ENCODE measurements around the gene PLA2G2F.
"Not testable (repeated sequence)": the region's sequence is repeated elsewhere in the genome, so short reads cannot be mapped to it uniquely, and the experiment has no call there.

The PLA2G2F gene

GRCh38 chr1:20120796-20121195, 18.3 kb upstream of the PLA2G2F start:
- no peak overlapping the region for H3K4me3 ChIP-seq (replicated peaks; ENCODE audit: low read depth, low read length)
- TF ChIP-seq, protein P1, sequence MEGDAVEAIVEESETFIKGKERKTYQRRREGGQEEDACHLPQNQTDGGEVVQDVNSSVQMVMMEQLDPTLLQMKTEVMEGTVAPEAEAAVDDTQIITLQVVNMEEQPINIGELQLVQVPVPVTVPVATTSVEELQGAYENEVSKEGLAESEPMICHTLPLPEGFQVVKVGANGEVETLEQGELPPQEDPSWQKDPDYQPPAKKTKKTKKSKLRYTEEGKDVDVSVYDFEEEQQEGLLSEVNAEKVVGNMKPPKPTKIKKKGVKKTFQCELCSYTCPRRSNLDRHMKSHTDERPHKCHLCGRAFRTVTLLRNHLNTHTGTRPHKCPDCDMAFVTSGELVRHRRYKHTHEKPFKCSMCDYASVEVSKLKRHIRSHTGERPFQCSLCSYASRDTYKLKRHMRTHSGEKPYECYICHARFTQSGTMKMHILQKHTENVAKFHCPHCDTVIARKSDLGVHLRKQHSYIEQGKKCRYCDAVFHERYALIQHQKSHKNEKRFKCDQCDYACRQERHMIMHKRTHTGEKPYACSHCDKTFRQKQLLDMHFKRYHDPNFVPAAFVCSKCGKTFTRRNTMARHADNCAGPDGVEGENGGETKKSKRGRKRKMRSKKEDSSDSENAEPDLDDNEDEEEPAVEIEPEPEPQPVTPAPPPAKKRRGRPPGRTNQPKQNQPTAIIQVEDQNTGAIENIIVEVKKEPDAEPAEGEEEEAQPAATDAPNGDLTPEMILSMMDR (IDR thresholded peaks at IDR 0.05; ENCODE audit: low read depth, low read length, missing control alignments), result no peak
- no peak for DNase-seq (ENCODE audit: extremely low read depth, low read depth)

DNA sequence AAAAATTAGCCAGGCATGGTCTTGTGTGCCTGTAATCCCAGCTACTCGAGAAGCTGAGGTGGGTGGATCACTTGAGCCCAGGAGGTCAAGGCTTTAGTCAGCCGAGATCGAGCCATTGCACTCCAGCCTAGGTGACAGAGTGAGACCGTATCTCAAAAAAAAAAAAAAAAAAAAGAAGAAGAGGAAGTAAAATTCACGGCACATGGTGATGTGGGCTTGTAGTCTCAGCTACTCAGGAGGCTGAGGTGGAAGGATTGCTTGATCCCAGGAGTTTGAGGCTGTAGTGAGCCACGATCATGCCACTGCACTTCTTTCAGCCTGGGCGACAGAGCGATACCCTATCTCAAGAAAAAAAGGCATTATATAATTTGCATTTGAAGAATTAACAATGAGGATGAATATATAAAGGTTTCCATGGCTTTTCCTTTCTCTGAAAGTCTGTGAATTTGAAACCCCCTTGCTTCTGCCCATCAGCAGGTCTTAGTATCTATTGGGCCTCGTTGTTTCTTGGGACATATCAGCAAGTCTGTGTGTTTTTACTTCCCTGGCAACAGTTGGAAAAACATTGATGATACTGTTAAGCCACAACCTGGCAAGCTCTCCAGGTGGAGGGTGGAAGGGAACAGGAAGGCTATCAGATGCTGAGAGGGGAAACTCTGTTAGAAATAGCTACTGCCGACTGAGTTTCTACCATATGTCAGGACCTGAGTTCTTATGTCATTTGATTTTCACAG, 15.2 kb upstream of the PLA2G2F start:
- TF ChIP-seq, protein P1 (IDR thresholded peaks at IDR 0.05; ENCODE audit: low read depth, low read length, missing control alignments), result no peak
- no peak for DNase-seq (ENCODE audit: extremely low read depth, low read depth)
- H3K4me3 ChIP-seq (replicated peaks; ENCODE audit: low read depth, low read length), result no peak overlapping the region

DNA sequence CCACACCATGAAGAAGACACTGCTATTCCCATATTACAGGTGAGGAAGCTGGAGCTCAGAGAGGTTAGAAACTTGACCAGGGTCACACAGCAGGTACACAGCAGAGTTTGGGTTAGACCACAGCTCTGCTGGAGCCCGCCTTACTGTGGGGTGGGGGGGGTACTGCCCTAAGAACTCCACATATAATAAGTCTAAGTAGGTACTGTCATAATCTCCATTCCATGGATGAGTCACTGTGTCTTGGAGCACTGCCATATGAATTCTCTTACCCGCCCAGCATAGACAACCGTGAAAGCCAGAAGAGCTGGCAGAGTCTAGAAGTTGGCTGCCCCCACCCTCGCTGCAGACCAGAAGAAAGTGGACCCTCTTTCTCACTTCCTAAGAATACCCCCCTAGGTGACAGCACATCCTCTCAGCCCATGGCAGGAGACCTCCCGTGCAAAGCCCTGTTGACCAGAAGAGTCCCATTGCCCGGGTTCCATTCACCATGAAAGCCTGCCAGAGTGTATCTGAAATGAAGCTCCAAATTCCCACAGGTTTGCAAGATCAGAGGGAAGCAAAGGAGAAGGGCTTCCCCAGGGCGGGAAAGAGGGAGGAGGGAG, 14.6 kb upstream of the PLA2G2F start:
- DNase-seq (ENCODE audit: extremely low read depth, low read depth), result peak; percentile 40
- H3K4me3 ChIP-seq (replicated peaks; ENCODE audit: low read depth, low read length), result no peak overlapping the region
- TF ChIP-seq, protein P1 (IDR thresholded peaks at IDR 0.05; ENCODE audit: low read depth, low read length, missing control alignments), result no peak

DNA sequence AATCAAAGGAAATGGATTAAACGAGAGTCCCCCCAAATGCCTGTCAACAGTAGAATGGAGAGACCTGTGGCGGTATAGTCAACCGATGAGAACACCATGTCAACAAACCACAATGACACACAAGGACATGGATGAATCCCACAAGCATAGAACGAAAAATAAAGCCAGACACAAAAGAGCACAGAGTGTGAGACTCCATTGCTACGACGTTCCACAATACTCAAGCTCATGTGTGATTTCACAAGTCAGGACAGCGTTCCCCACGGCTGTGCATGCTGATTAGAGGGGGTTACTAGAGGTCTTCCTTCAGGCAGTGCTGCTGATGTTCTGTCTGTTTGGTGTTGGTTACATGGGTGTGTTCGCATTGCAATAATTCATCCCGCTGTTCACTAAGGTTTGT, 14.0 kb upstream of the PLA2G2F start:
- TF ChIP-seq, protein P1 (IDR thresholded peaks at IDR 0.05; ENCODE audit: low read depth, low read length, missing control alignments), result no peak
- H3K4me3 ChIP-seq (replicated peaks; ENCODE audit: low read depth, low read length), result no peak overlapping the region
- DNase-seq (ENCODE audit: extremely low read depth, low read depth), result no peak

DNA sequence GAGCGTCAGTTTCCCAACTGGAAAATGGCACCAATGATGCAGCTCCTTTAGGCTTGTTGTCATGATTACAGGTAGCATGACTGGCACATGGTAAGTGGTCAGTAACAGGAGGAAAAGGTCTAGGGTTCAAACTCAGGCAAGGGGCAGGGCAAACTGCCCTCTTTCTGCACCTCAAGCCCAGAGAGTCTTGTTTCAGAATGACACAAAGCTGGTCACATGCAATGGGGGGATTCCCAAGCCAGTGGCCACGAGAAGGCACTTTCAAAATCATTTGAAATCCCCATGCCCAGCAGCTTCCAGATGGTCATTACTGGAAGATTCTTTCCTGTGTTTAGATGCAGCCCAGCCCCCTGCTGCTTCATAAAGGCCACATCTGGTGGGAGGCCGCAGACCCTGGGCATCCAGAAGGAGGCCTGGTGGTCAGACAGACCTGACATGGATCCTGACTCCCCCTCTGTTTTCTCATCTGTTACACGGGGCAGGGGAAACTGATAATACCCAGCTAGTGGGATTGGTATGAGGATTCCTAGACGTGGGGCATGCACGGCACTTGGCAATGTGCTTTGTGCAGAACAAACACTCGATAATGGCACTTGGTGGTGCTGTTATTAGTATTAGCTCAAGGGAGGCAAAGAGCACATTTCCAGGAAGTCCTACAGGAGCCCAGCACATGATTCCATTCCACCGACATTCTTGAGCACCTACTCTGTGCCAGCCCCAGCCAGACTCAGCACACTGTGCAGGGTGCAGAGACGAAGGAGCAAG, 12.9 kb upstream of the PLA2G2F start:
- TF ChIP-seq, protein P1 (IDR thresholded peaks at IDR 0.05; ENCODE audit: low read depth, low read length, missing control alignments), result no peak
- no peak overlapping the region for H3K4me3 ChIP-seq (replicated peaks; ENCODE audit: low read depth, low read length)
- no peak for DNase-seq (ENCODE audit: extremely low read depth, low read depth)

DNA sequence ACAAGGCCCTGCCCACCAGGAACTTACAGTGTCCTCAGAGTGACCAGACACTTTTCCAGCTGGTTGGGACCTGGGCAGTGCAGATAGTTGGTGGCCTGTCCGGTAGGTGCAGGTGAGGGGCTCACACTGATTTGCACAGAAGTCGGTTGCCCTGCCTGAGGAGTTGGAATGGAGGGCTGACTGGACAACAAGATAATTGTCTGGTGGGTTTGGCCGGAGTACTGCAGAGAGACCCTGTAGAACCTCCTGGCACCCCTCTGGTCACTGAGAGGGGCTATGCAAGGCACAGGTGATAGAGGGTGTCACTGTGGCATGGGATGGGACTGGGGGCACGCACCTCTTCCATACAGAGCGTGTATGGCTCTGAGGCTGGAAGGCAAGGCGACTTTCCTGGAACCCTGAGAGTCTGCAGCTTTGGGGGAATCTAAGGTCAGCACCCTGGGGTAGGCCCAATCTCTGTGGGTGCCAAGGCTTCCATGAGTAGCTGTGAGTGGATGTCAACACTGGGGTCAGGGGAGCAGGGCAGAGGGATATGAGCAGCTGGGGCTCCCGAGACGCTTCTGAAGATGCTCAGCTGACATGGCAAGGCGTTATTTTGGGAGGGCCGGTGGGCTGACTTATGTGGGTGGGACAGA, 12.2 kb upstream of the PLA2G2F start:
- TF ChIP-seq, protein P1 (IDR thresholded peaks at IDR 0.05; ENCODE audit: low read depth, low read length, missing control alignments), result no peak
- no peak overlapping the region for H3K4me3 ChIP-seq (replicated peaks; ENCODE audit: low read depth, low read length)
- DNase-seq (ENCODE audit: extremely low read depth, low read depth), result no peak

DNA sequence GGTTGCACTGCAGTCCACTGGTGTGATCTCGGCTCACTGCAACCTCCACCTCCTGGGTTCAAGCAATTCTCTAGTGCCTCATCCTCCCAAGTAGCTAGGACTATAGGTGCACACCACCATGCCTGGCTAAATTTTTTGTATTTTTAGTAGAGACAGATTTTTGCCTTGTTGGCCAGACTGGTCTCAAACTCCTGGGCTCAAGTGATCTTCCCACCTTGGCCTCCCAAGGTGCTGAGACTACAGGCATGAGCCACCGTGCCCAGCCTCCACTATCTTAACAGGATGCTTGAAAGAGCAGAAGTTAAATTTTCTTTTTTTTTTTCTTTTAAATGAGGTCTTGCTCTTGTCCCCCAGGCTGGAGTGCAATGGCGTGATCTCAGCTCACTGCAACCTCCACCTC, 8.6 kb upstream of the PLA2G2F start:
- not testable (repeated sequence) for H3K4me3 ChIP-seq (replicated peaks; ENCODE audit: low read depth, low read length)

More for the DNA sequence above, 8.6 kb upstream of the PLA2G2F start:
- not testable (repeated sequence) for DNase-seq (ENCODE audit: extremely low read depth, low read depth)

All from HFF-Myc (cell line).